Transverse colon (tissue), 3 donors: ENCODE data around the gene ZNF618.

ENCODE experiments used
- CTCF ChIP-seq, 5 experiments: fragments of 200-600 bp in 3 of 5; fragments of 450-650 bp in 2 of 5; sonication (generic) in 3 of 5; IDR thresholded peaks; 1 replicate in 2 of 5; 2 replicates in 3 of 5; pipeline ENCODE4 v1.5.1; 2016 to 2017; ENCODE audit warnings: antibody characterized with exemption in 5 of 5, inconsistent platforms in 3 of 5, mild to moderate bottlenecking in 2 of 5, moderate library complexity in 1 of 5
- POLR2A ChIP-seq: fragments of 450-650 bp; IDR thresholded peaks from one replicate; pipeline ENCODE4 v1.6.1; 2016; ENCODE audit warnings: antibody characterized with exemption, mild to moderate bottlenecking, moderate library complexity

GRCh38 chr9:113941056-113941455, 64.9 kb downstream of the ZNF618 start:
- TF ChIP-seq POLR2A (no peak), CTCF (IDR thresholded peaks at IDR 0.05) (no peak)
